ENCODE measurements around the gene TOB2.

Gene TOB2

GRCh38 chr22:41446639-41447434, at the start of gene TOB2 (continued):
- TF ChIP-seq PRDM2 (tag by site-specific recombination; IDR thresholded peaks at IDR 0.05; ENCODE audit: borderline replicate concordance): 0 out of 2 replicates have a peak, but pooled peaks have one; percentile 28
- no peak for TF ChIP-seq ZNF121 (tag by site-specific recombination; IDR thresholded peaks at IDR 0.05)
- TF ChIP-seq OSR2 (tag by site-specific recombination; IDR thresholded peaks at IDR 0.05): peak; percentile 87
- no peak for TF ChIP-seq RBAK (tag by site-specific recombination; IDR thresholded peaks at IDR 0.05)
- TF ChIP-seq ZBTB8A (tag by site-specific recombination; IDR thresholded peaks at IDR 0.05): peak; percentile 89
- peak; percentile 98 for TF ChIP-seq ZSCAN5A (tag by site-specific recombination; IDR thresholded peaks at IDR 0.05)
- TF ChIP-seq ZBTB21 (tag by site-specific recombination; IDR thresholded peaks at IDR 0.05): peak; percentile 89
- TF ChIP-seq BCL11A (tag by site-specific recombination; IDR thresholded peaks at IDR 0.05; ENCODE audit: low read depth): no peak; the same call in none of the 2 replicates
- TF ChIP-seq ZNF837 (tag by site-specific recombination; IDR thresholded peaks at IDR 0.05): peak; percentile 100
- no peak for TF ChIP-seq ZNF621 (tag by site-specific recombination; IDR thresholded peaks at IDR 0.05)
- peak; percentile 88; the same call in 1 of the 2 replicates for TF ChIP-seq ZNF785 (tag by site-specific recombination; IDR thresholded peaks at IDR 0.05)
- TF ChIP-seq SP7 (tag by site-specific recombination; IDR thresholded peaks at IDR 0.05): peak; percentile 95
- no peak; the same call in 1 of the 2 replicates for TF ChIP-seq ZNF707 (tag by site-specific recombination; IDR thresholded peaks at IDR 0.05)
- TF ChIP-seq ZBTB48 (tag by site-specific recombination; IDR thresholded peaks at IDR 0.05): peak; percentile 81
- peak; percentile 80 for TF ChIP-seq ZNF645 (tag by site-specific recombination; IDR thresholded peaks at IDR 0.05)
- no peak for TF ChIP-seq ZNF777 (tag by site-specific recombination; IDR thresholded peaks at IDR 0.05; ENCODE audit: borderline replicate concordance)
- TF ChIP-seq ZNF311 (tag by site-specific recombination; IDR thresholded peaks at IDR 0.05; ENCODE audit: borderline replicate concordance): no peak
- no peak for TF ChIP-seq ZBTB49 (tag by site-specific recombination; IDR thresholded peaks at IDR 0.05; ENCODE audit: low read depth)
- peak; percentile 73; the same call in 1 of the 2 replicates for TF ChIP-seq ZNF624 (tag by site-specific recombination; IDR thresholded peaks at IDR 0.05)
- TF ChIP-seq ZNF544 (tag by site-specific recombination; IDR thresholded peaks at IDR 0.05): no peak
- TF ChIP-seq ZNF324 (tag by site-specific recombination; IDR thresholded peaks at IDR 0.05): peak; percentile 99
- TF ChIP-seq ZNF174 (tag by site-specific recombination; IDR thresholded peaks at IDR 0.05): no peak
- peak; percentile 87 for TF ChIP-seq ZNF423 (tag by site-specific recombination; IDR thresholded peaks at IDR 0.05)
- TF ChIP-seq ZNF600 (tag by site-specific recombination; IDR thresholded peaks at IDR 0.05): peak; percentile 95
- peak; percentile 100 for TF ChIP-seq KLF17 (tag by site-specific recombination; IDR thresholded peaks at IDR 0.05)
- TF ChIP-seq ZNF530 (tag by site-specific recombination; IDR thresholded peaks at IDR 0.05; ENCODE audit: low read depth): no peak
